ENCODE data around the gene CHST13. TPM values are rescaled to one million over a fixed set of nuclear protein-coding genes. Genes with fewer than 3 reads are reported as not detected.

Gene CHST13
- total RNA-seq, 1 experiment from 2014 or later, result not detected

GRCh38 chr3:126549861-126550487 lies 26.0 kb downstream of the CHST13 start:
- intact Hi-C loops (cut with micrococcal nuclease), result no loop called here

GRCh38 chr3:126550488-126551051 lies 26.6 kb downstream of the CHST13 start:
- H3K27me3 Mint-ChIP-seq (ENCODE audit: insufficient read depth, unreplicated experiment), result peaks cover 51% of the 10 kb centered on the region
- H3K4me3 Mint-ChIP-seq (ENCODE audit: unreplicated experiment), result no peak overlapping the region
- H3K36me3 Mint-ChIP-seq (ENCODE audit: insufficient read depth, unreplicated experiment), result no peaks in the 10 kb centered on the region
- H3K27ac Mint-ChIP-seq (ENCODE audit: low read depth, unreplicated experiment), result no peak overlapping the region
- no TSS peak for BruUV-seq (replicated peaks)
- no peaks in the 10 kb centered on the region for H3K9me3 Mint-ChIP-seq (ENCODE audit: unreplicated experiment)
- intact Hi-C loops (cut with micrococcal nuclease), result no loop called here
- POLR2A ChIA-PET, result no interaction called here
- no peaks in the 10 kb centered on the region for H3K4me1 Mint-ChIP-seq (ENCODE audit: insufficient read depth, unreplicated experiment)
- TF ChIP-seq CTCF (IDR thresholded peaks at IDR 0.05; ENCODE audit: unreplicated experiment), result no peak
- no peak for DNase-seq (ENCODE audit: unreplicated experiment)
- CTCF ChIA-PET, result no interaction called here

More at GRCh38 chr3:126549861-126550487, 26.0 kb downstream of the CHST13 start:
- TF ChIP-seq CTCF (IDR thresholded peaks at IDR 0.05; ENCODE audit: unreplicated experiment), result no peak
- no TSS peak for BruUV-seq (replicated peaks)
- no peaks in the 10 kb centered on the region for H3K9me3 Mint-ChIP-seq (ENCODE audit: unreplicated experiment)
- DNase-seq (ENCODE audit: unreplicated experiment), result no peak
- H3K27ac Mint-ChIP-seq (ENCODE audit: low read depth, unreplicated experiment), result no peak overlapping the region
- peaks cover 51% of the 10 kb centered on the region for H3K27me3 Mint-ChIP-seq (ENCODE audit: insufficient read depth, unreplicated experiment)
- ChIA-PET POLR2A (no interaction called here), CTCF (interaction anchor here (1.0 kb wide), 1 partner anchor 27 kb away, joined by 3 read pairs; no protein-coding TSS in a partner anchor)
- no peaks in the 10 kb centered on the region for H3K36me3 Mint-ChIP-seq (ENCODE audit: insufficient read depth, unreplicated experiment)
- H3K4me3 Mint-ChIP-seq (ENCODE audit: unreplicated experiment), result no peak overlapping the region
- H3K4me1 Mint-ChIP-seq (ENCODE audit: insufficient read depth, unreplicated experiment), result no peaks in the 10 kb centered on the region

- CTCF ChIA-PET, result no interaction called here
- intact Hi-C loops (cut with micrococcal nuclease), result no loop called here
- TF ChIP-seq CTCF (IDR thresholded peaks at IDR 0.05; ENCODE audit: unreplicated experiment), result no peak
- DNase-seq (ENCODE audit: unreplicated experiment), result no peak
- Mint-ChIP-seq H3K4me3 (ENCODE audit: unreplicated experiment) (no peak overlapping the region), H3K27ac (ENCODE audit: low read depth, unreplicated experiment) (no peak overlapping the region), H3K27me3 (ENCODE audit: insufficient read depth, unreplicated experiment) (peaks cover 49% of the 10 kb centered on the region), H3K36me3 (ENCODE audit: insufficient read depth, unreplicated experiment) (no peaks in the 10 kb centered on the region), H3K9me3 (ENCODE audit: unreplicated experiment) (no peaks in the 10 kb centered on the region), H3K4me1 (ENCODE audit: insufficient read depth, unreplicated experiment) (no peaks in the 10 kb centered on the region)
- BruUV-seq (replicated peaks), result no TSS peak
- POLR2A ChIA-PET, result interaction anchor here (0.6 kb wide), 1 partner anchor 48 kb away, joined by 3 read pairs; no protein-coding TSS in a partner anchor
Observed at GRCh38 chr3:126551121-126551838, 27.3 kb downstream of the CHST13 start.

- DNase-seq (ENCODE audit: unreplicated experiment), result no peak
- no peak for TF ChIP-seq CTCF (IDR thresholded peaks at IDR 0.05; ENCODE audit: unreplicated experiment)
- Mint-ChIP-seq H3K4me1 (ENCODE audit: insufficient read depth, unreplicated experiment) (no peaks in the 10 kb centered on the region), H3K4me3 (ENCODE audit: unreplicated experiment) (no peak overlapping the region), H3K27ac (ENCODE audit: low read depth, unreplicated experiment) (no peak overlapping the region), H3K9me3 (ENCODE audit: unreplicated experiment) (no peaks in the 10 kb centered on the region), H3K36me3 (ENCODE audit: insufficient read depth, unreplicated experiment) (no peaks in the 10 kb centered on the region), H3K27me3 (ENCODE audit: insufficient read depth, unreplicated experiment) (peaks cover 41% of the 10 kb centered on the region)
- intact Hi-C loops (cut with micrococcal nuclease), result no loop called here
- POLR2A ChIA-PET, result interaction anchor here (0.6 kb wide), 1 partner anchor 49 kb away, joined by 3 read pairs; no protein-coding TSS in a partner anchor
- CTCF ChIA-PET, result no interaction called here
- no TSS peak for BruUV-seq (replicated peaks)
Observed at GRCh38 chr3:126551839-126552687, 28.1 kb downstream of the CHST13 start.

Data from MCF 10A (cell line).